ENCODE results near the gene TFDP1.

TFDP1 gene

DNA sequence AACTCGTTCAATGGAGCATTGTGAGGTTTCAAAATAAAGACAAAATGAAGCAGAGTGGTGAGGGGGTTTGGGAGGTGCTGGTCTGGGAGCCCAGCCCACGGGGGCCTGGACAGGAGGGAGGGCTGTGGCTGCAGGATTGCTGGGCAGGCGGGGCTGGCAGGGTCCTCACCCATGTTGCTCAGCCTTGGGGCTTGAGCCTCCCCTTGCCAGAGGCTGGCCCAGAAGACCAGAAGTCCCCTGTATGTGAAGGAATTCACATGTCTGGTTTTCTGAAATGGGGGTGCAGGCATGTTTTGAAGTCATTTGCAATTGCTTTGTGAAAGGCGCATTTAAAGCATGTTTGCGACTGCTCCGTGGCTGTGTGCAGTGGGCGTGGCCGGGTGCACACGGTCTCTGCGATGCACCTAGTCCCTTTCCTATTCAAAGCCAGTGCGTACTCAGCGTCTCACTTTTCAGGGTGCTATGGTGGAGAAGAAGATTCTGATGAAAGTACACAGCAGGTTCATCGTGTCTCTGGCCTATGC, 84.7 kb downstream of the TFDP1 start:
- no peak overlapping the region for H3K4me3 ChIP-seq (ENCODE audit: low read length)
- H3K36me3 ChIP-seq (ENCODE audit: control insufficient read depth, insufficient read depth, low read length): no peaks in the 10 kb centered on the region
- H3K9ac ChIP-seq (ENCODE audit: low read length): no peak overlapping the region
- H3K27ac ChIP-seq (ENCODE audit: low read depth, low read length): no peak overlapping the region
- no peaks in the 10 kb centered on the region for H3K4me1 ChIP-seq (ENCODE audit: control insufficient read depth, insufficient read depth, low read length)
- peaks cover 5% of the 10 kb centered on the region for H3K27me3 ChIP-seq (ENCODE audit: control insufficient read depth, insufficient read depth, low read length)

DNA sequence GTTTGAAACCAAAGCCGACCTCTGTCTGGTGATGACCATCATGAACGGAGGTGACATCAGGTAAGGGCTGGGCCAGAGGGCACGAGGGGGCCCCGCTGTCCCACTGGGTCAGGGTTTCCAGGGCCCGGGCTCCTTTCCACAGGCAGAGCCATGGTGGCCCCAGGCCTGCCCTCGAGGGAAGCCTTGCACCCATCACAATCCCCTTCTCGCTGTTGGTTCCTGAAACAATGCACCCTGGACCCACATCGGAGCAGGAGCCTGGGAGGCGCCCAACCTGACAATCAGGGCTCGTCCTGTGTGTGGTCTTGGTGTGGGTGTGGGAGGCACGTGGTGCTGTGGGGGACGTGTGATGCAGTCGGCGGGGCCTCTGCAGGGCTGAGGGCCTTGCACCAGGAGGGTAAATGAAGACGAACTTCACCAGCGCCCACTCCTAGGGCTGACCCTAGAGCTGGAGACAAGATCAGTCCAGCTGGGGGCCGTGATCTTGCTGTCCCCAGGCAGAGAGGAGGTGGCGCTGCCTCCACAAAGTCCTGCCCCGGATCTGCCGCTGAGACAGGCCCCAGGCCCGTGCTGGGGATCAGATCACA, 85.3 kb downstream of the TFDP1 start:
- Histone ChIP-seq H3K27me3 (ENCODE audit: control insufficient read depth, insufficient read depth, low read length) (peaks cover 5% of the 10 kb centered on the region), H3K36me3 (ENCODE audit: control insufficient read depth, insufficient read depth, low read length) (no peaks in the 10 kb centered on the region), H3K4me3 (ENCODE audit: low read length) (no peak overlapping the region), H3K9ac (ENCODE audit: low read length) (no peak overlapping the region), H3K4me1 (ENCODE audit: control insufficient read depth, insufficient read depth, low read length) (no peaks in the 10 kb centered on the region), H3K27ac (ENCODE audit: low read depth, low read length) (no peak overlapping the region)

DNA sequence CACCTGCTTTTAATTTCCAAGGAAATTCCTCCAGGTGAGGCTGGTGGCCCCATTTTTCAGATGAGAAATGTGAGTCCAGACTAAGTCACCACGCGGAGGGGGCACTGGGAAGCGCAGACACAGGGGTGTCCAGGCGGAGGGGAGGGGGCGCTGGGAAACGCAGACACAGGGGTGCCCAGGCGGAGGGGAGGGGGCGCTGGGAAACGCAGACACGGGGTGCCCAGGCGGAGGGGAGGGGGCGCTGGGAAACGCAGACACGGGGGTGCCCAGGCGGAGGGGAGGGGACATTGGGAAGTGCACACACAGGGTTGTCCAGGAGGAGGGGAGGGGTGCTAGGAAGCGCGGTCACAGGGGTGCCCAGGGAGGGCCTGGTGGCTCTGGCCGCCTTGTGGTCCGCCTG, 86.0 kb downstream of the TFDP1 start:
- H3K27ac ChIP-seq (ENCODE audit: low read depth, low read length): no peak overlapping the region
- no peak overlapping the region for H3K9ac ChIP-seq (ENCODE audit: low read length)
- peaks cover 2% of the 10 kb centered on the region for H3K27me3 ChIP-seq (ENCODE audit: control insufficient read depth, insufficient read depth, low read length)
- H3K36me3 ChIP-seq (ENCODE audit: control insufficient read depth, insufficient read depth, low read length): no peaks in the 10 kb centered on the region
- no peak overlapping the region for H3K4me3 ChIP-seq (ENCODE audit: low read length)
- no peaks in the 10 kb centered on the region for H3K4me1 ChIP-seq (ENCODE audit: control insufficient read depth, insufficient read depth, low read length)

DNA sequence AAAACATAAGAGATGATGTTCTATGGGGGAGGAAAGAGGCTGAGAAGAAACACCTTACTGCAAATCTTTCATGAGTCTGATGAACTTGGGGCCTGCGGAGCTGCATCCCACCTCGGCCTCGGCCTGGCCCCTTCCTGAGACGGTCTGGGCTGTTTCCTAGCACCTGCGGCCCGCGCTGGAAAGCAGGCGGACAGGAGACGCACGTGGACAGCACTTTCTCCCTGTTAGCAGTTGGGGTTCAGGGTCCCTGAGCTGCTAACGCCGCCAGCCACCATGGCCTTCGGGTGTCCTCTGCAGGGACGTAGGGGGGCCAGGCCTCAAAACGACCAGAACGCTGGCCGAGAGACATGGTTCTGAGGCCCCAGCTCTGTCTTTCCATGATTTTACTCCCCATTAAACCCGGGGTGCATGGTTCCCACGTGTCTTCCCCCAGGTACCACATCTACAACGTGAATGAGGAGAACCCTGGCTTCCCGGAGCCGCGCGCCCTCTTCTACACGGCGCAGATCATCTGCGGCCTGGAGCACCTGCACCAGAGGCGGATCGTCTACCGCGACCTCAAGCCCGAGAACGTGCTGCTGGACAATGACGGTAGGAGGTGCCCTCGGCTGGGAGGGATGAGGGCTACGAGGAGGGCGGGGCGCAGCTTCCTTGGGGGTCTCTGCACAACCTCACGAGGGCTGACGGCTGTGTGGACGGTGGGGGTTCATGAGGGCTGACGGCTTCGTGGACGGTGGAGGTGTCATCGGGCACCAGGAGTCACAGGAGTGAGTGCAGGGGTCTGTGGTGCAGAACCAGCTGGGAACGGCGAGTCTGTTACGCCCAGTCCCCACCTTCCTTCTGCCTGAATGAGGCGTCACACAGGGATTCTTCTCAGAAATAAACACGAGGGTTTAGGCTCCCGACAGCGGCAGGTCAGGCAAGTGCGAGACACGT, 86.8 kb downstream of the TFDP1 start:
- Histone ChIP-seq H3K4me3 (ENCODE audit: low read length) (no peak overlapping the region), H3K36me3 (ENCODE audit: control insufficient read depth, insufficient read depth, low read length) (no peaks in the 10 kb centered on the region), H3K9ac (ENCODE audit: low read length) (no peak overlapping the region), H3K27me3 (ENCODE audit: control insufficient read depth, insufficient read depth, low read length) (no peaks in the 10 kb centered on the region), H3K4me1 (ENCODE audit: control insufficient read depth, insufficient read depth, low read length) (no peaks in the 10 kb centered on the region), H3K27ac (ENCODE audit: low read depth, low read length) (no peak overlapping the region)

DNA sequence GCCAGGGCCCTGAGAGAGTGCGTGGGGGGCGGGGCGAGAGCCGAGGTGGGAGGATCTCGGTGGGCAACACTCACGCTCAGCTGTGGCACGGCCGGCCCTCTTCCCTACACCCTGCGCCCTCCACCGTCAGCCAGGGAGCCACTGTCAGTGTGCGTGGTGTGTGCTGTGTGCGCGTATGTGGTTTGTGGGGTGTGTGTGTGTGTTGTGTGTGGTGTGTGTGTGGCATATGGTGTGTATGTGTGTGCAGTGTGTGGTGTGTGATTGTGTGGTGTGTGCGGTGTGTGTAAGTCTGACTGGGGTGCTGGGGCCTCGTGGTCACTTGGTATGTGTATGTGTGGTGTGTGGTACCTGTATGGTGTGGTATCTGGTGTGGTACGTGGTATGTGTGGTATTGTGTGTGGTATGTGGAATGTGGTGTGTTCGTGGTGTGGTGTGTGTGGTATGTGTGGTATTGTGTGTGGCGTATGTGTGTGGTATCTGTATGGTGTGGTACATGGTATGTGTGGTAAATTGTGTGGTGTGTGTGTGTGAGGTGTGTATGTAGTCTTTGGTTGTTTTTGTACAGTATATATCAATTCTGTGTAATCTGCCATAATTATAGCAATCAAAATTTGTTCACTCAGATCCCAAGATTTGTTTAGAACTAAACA, 87.6 kb downstream of the TFDP1 start:
- Histone ChIP-seq H3K27me3 (ENCODE audit: control insufficient read depth, insufficient read depth, low read length) (no peaks in the 10 kb centered on the region), H3K9ac (ENCODE audit: low read length) (no peak overlapping the region), H3K27ac (ENCODE audit: low read depth, low read length) (no peak overlapping the region), H3K4me1 (ENCODE audit: control insufficient read depth, insufficient read depth, low read length) (no peaks in the 10 kb centered on the region), H3K36me3 (ENCODE audit: control insufficient read depth, insufficient read depth, low read length) (no peaks in the 10 kb centered on the region), H3K4me3 (ENCODE audit: low read length) (no peak overlapping the region)
